Middle frontal gyrus (tissue), 1 donor: ENCODE results near the gene SLC25A25.
A peak's percentile ranks its signal among the peaks of the same experiment; 100 is the strongest.
"Not testable (repeated sequence)": the region's sequence is repeated elsewhere in the genome, so short reads cannot be mapped to it uniquely, and the experiment has no call there.

Experiments used
- DNase-seq: peaks from one replicate; pipeline ENCODE4 v3.0.0-alpha.2; 2015; ENCODE audit warnings: low spot score; ENCODE audit errors: extremely low spot score

SLC25A25 gene

GRCh38 chr9:128051932-128052709, 15.9 kb upstream of the SLC25A25 start:
- no peak for DNase-seq

DNA sequence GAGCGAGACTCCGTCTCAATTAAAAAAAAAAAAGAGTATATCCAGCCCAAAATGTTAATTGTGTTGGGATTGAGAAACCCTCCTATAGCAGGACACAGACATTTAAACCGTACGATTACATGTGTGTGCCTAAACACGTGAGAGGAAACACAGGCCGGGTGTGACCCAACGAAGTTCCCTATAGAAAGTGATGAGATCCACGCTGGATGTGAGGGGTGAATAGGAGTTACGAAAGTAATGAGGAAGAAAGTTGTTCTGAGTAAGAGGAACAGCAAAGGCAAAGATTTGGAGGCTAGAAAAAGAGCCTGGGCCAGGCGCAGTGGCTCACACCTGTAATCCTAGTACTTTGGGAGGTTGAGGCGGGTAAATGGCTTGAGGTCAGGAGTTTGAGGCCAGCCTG, 14.5 kb upstream of the SLC25A25 start:
- DNase-seq = no peak

DNA sequence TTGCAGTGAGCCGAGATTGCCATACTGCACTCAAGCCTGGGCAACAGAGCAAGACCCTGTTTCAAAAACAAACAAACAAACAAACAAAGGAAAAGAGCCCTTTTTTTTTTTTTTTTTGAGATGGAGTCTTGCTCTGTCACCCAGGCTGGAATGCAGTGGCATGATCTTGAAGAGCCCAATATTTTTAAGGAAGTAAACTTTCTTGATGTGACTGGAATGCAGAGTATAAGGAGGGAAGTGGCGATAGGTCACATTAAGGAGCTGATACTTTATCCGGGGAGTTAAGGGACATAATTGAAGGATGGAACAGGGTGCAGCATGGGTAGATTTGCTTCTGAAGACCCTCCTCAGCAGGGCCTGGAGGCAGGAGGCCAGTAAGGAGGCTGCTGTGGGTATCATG, 13.9 kb upstream of the SLC25A25 start:
- no peak for DNase-seq

- no peak for DNase-seq
Measured at GRCh38 chr9:128055344-128056040, 12.5 kb upstream of the SLC25A25 start.

DNA sequence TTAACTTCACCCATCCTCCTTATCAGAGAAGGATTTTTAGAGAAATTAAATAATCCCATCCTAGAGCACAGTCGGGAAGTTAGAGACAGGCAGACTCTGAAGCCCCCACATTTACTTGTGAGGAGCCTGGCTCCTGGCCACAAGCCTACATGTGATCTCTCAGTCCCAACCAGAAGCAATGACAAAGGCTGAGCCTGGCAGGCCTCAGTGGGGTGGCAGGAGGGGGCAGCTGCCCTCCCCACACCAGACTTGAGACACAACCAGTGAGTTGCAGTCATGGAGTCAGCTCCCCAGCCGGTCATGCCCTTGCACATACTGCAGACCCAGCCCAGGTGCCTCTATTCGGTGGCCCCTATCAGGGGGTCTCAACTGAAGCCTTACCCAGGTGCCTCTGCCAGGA, 11.9 kb upstream of the SLC25A25 start:
- no peak for DNase-seq

GRCh38 chr9:128056887-128057723, 10.9 kb upstream of the SLC25A25 start:
- no peak for DNase-seq

- DNase-seq = no peak
Measured at GRCh38 chr9:128057724-128058409, 10.2 kb upstream of the SLC25A25 start.

DNA sequence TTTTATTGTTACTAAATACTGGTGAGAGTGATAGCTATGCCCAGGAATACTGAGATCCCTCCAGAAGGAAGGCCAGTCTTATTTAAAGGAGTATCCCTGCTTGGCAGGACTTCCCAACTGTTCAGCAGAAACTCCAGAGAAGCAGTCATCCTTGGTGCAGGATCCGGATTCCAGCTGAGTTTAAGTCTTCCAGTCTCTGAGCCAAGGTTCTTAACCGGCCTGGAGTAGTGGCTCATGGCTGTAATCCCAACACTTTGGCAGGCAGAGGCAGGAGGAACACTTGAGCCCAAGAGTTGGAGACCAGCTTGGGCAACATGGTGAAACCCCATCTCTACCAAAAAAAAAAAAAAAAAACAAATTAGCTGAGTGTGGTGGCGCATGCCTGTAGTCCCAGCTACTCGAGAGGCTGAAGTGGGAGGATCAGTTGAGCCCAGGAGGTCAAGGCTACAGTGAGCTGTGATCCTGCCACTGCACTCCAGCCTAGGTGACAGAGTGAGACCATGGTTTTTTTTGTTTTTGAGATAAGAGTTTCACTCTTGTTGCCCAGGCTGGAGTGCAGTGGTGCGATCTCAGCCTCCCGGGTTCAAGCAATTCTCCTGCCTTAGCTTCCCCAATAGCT, 8.6 kb upstream of the SLC25A25 start:
- no peak for DNase-seq

- no peak for DNase-seq
Measured at GRCh38 chr9:128061275-128061960, 6.6 kb upstream of the SLC25A25 start.

DNA sequence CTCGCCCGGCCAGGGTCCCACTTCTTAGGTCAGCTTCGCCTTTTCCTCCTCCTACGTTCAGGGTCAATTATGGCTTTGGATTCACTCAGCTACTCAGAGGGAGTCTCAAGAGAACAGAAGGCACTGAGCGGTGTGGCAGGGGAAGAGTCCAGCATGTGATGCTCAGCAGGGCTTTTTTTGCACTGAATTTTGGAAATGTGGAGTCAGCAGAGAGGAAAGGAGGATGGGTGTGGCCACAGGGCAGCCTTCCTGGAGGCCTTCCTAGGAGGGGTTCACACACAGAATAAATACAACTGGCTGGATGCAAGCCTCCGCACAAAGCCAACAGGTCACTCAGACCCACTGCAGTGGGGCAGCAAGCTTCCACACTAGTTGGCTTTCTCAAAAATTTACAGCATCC, 5.8 kb upstream of the SLC25A25 start:
- no peak for DNase-seq

GRCh38 chr9:128062846-128063831, 4.9 kb upstream of the SLC25A25 start:
- DNase-seq = no peak

- no peak for DNase-seq
Measured at GRCh38 chr9:128065907-128066712, 1.9 kb upstream of the SLC25A25 start.

- DNase-seq = peak; percentile 99
Measured at GRCh38 chr9:128066713-128067644, 1.1 kb upstream of the SLC25A25 start, which contains the start of gene NAIF1. NAIF1 (minus strand) TSS chr9:128067320; CDS start chr9:128067101, 219 bp downstream.

DNA sequence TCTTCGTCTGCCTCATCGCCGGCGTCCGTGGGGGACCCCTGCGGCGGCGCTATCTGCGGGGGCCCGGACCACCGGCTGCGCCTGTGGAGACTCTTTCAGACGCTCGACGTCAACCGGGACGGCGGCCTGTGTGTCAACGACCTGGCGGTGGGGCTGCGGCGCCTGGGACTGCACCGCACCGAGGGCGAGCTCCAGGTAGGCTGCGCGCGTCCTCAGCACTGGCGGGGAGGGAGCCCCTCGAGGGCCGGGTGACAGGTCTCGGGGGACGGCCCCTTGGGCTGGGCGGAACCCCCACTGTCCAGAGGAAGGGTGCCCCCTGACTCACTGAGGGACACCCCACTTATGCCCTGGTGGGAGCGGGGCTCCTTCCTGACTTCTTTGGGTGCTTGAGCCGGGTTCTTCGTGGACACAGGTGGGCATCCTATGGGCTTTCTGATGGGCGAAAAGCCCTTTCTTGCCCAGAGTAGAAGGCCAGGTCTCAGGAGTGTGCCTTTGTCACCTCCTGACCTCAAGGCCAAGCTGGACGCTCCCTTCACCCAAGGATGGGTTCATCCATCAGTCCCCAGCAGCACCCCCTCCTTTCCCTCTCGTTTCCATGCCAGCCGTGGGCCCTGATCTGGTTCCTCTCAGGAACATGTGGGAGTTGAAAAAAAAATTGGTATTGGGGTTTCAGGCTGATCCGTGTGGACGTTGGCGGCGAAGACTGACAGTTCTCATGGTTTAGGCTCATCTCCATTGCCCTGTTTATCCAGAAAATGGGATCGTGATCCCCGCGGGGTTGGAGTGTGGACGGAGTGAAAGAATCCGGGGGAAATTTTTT, 564 bp downstream of the SLC25A25 start:
- DNase-seq = no peak

DNA sequence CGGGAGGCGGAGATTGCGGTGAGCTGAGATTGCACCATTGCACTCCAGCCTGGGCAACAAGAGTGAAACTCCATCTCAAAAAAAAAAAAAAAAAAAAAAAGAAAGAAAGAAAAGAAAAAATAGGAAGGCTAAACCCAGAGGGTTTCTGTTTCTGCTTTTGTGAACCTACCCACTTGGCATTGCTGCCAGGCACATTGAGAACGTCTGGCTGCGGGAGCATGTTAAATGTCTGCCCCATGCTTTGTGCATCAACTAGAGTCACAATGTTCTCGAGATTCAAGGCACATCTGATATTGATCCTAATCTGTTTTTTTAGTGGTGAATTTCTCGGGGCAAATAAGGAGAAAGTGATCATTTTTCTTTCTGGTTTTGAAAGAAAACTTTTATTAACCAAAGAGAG, 2.8 kb downstream of the SLC25A25 start:
- DNase-seq = no peak

DNA sequence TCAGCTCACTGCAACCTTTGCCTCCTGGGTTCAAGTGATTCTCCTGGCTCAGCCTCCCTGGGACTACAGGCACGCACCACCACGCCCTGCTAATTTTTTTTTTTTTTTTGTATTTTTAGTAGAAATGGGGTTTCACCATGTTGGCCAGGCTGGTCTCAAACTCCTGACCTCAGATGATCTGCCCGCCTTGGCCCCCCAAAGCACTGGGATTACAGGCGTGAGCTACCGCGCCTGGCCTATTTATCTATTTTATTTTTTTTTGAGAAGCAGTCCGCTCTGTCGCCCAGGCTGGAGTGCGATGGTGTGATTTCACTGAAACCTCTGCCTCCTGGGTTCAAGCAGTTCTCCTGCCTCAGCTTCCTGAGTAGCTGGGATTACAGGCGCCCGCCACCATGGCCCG, 3.4 kb downstream of the SLC25A25 start:
- not testable (repeated sequence) for DNase-seq
